ENCODE results near the gene CYTH4. TPM values are rescaled to one million over a fixed set of nuclear protein-coding genes. Genes with fewer than 3 reads are reported as not detected.

The CYTH4 gene
- total and polyA plus RNA-seq, 4 donors, result 1.9 to 9.9 (median 5.9) TPM

- no peaks in the 10 kb centered on the region for H3K4me1 ChIP-seq (ENCODE audit: control insufficient read depth in 4 of 4, insufficient read depth in 4 of 4, low read length in 3 of 4)
- no peak overlapping the region for H3K4me3 ChIP-seq (ENCODE audit: low read depth in 1 of 3, low read length in 3 of 3)
- H3K36me3 ChIP-seq (ENCODE audit: control insufficient read depth in 4 of 4, insufficient read depth in 3 of 4, low read depth in 1 of 4, low read length in 3 of 4), result no peaks in the 10 kb centered on the region
- no peaks in the 10 kb centered on the region for H3K27me3 ChIP-seq (ENCODE audit: control insufficient read depth in 4 of 4, insufficient read depth in 4 of 4, low read length in 3 of 4)
- TF ChIP-seq JUND (IDR thresholded peaks at IDR 0.05) (no peak), GABPA (IDR thresholded peaks at IDR 0.05 in 1 of 2, conservative IDR thresholded peaks at IDR 0.05 in 1 of 2) (no peak), NR2F2 (IDR thresholded peaks at IDR 0.05) (no peak), CTCF (IDR thresholded peaks at IDR 0.05; ENCODE audit: low read depth, low read length, missing input control) (no peak), YY1 (IDR thresholded peaks at IDR 0.05) (no peak), FOXA2 (IDR thresholded peaks at IDR 0.05) (no peak), FOXA1 (IDR thresholded peaks at IDR 0.05) (no peak), RXRA (IDR thresholded peaks at IDR 0.05) (no peak), RAD21 (IDR thresholded peaks at IDR 0.05) (no peak), MAX (IDR thresholded peaks at IDR 0.05) (no peak), ZBTB33 (IDR thresholded peaks at IDR 0.05) (no peak), HNF4A (conservative IDR thresholded peaks at IDR 0.05) (no peak), HNF4G (IDR thresholded peaks at IDR 0.05) (no peak), ATF3 (IDR thresholded peaks at IDR 0.05) (no peak), SP1 (IDR thresholded peaks at IDR 0.05) (no peak)
- no peak for DNase-seq (ENCODE audit: low spot score)
- H3K27ac ChIP-seq (ENCODE audit: low read depth in 1 of 2, low read length in 2 of 2), result no peak overlapping the region
- no peaks in the 10 kb centered on the region for H3K9me3 ChIP-seq (ENCODE audit: control insufficient read depth in 4 of 4, low read length in 3 of 4)
- no peak overlapping the region for H3K9ac ChIP-seq (ENCODE audit: low read depth in 1 of 2, low read length in 2 of 2)
- 84% methylated on average over 7 of the region's 7 CpGs for WGBS
Measured at GRCh38 chr22:37352481-37352880, 70.2 kb downstream of the CYTH4 start.

GRCh38 chr22:37353839-37354238 lies 71.5 kb downstream of the CYTH4 start:
- H3K9ac ChIP-seq (ENCODE audit: low read depth in 1 of 2, low read length in 2 of 2), result no peak overlapping the region
- no peak overlapping the region for H3K4me3 ChIP-seq (ENCODE audit: low read depth in 1 of 3, low read length in 3 of 3)
- no peaks in the 10 kb centered on the region for H3K9me3 ChIP-seq (ENCODE audit: control insufficient read depth in 4 of 4, low read length in 3 of 4)
- WGBS, result 88% methylated on average over 16 of the region's 16 CpGs
- H3K27ac ChIP-seq (ENCODE audit: low read depth in 1 of 2, low read length in 2 of 2), result no peak overlapping the region
- TF ChIP-seq HNF4A (conservative IDR thresholded peaks at IDR 0.05) (no peak), FOXA1 (IDR thresholded peaks at IDR 0.05) (no peak), MAX (IDR thresholded peaks at IDR 0.05) (no peak)
- DNase-seq (ENCODE audit: low spot score), result no peak
- peaks cover 0 to 3% (median 0%) of the 10 kb centered on the region in 4 donors for H3K27me3 ChIP-seq (ENCODE audit: control insufficient read depth in 4 of 4, insufficient read depth in 4 of 4, low read length in 3 of 4)
- H3K36me3 ChIP-seq (ENCODE audit: control insufficient read depth in 4 of 4, insufficient read depth in 3 of 4, low read depth in 1 of 4, low read length in 3 of 4), result no peaks in the 10 kb centered on the region
- H3K4me1 ChIP-seq (ENCODE audit: control insufficient read depth in 4 of 4, insufficient read depth in 4 of 4, low read length in 3 of 4), result no peaks in the 10 kb centered on the region

GRCh38 chr22:37354261-37354660 lies 72.0 kb downstream of the CYTH4 start:
- Histone ChIP-seq H3K27ac (ENCODE audit: low read depth in 1 of 2, low read length in 2 of 2) (no peak overlapping the region), H3K4me1 (ENCODE audit: control insufficient read depth in 4 of 4, insufficient read depth in 4 of 4, low read length in 3 of 4) (no peaks in the 10 kb centered on the region), H3K27me3 (ENCODE audit: control insufficient read depth in 4 of 4, insufficient read depth in 4 of 4, low read length in 3 of 4) (peaks cover 0 to 3% (median 0%) of the 10 kb centered on the region in 4 donors), H3K9ac (ENCODE audit: low read depth in 1 of 2, low read length in 2 of 2) (no peak overlapping the region), H3K4me3 (ENCODE audit: low read depth in 1 of 3, low read length in 3 of 3) (no peak overlapping the region), H3K36me3 (ENCODE audit: control insufficient read depth in 4 of 4, insufficient read depth in 3 of 4, low read depth in 1 of 4, low read length in 3 of 4) (no peaks in the 10 kb centered on the region), H3K9me3 (ENCODE audit: control insufficient read depth in 4 of 4, low read length in 3 of 4) (no peaks in the 10 kb centered on the region)
- 81% methylated on average over 4 of the region's 4 CpGs for WGBS
- no peak for DNase-seq (ENCODE audit: low spot score)
- TF ChIP-seq HNF4A (conservative IDR thresholded peaks at IDR 0.05) (no peak), EGR1 (IDR thresholded peaks at IDR 0.05; ENCODE audit: low read depth in 2 of 2) (no peak), RAD21 (IDR thresholded peaks at IDR 0.05) (no peak), JUND (IDR thresholded peaks at IDR 0.05) (no peak), TAF1 (conservative IDR thresholded peaks at IDR 0.05) (no peak), FOXA1 (IDR thresholded peaks at IDR 0.05) (no peak), CTCF (IDR thresholded peaks at IDR 0.05; ENCODE audit: low read depth, low read length, missing input control) (no peak), ZBTB33 (IDR thresholded peaks at IDR 0.05) (no peak)
